GM18526 (cell line): ENCODE measurements around the gene SCAMP1.

Experiments used
- POLR2A ChIP-seq: IDR thresholded peaks from 3 replicates; pipeline ENCODE4 v1.6.1; 2011; ENCODE audit not compliant: insufficient read length; ENCODE audit errors: extremely low read depth

Gene SCAMP1

GRCh38 chr5:78471896-78472295, 111.5 kb downstream of the SCAMP1 start:
- no peak for TF ChIP-seq POLR2A

GRCh38 chr5:78472469-78473106, 112.2 kb downstream of the SCAMP1 start:
- no peak for TF ChIP-seq POLR2A

DNA sequence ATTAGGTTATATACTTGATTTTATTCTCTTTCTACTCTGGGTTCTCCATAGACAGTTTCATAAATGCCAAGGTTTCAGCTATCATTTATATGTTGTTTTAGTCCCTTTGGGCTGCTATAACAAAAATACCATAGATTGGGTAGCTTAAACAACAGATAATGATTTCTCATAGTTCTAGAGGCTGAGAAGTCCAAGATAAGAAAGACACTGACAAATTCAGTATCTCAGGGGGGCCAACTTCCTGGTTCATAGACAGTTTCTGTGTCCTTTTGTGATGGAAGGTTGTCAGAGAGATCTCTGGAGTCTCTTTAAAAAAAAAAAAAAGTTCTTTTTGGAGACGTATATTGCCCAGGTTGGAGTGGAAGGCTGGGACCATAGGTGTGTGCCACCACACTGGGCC, 113.3 kb downstream of the SCAMP1 start:
- TF ChIP-seq POLR2A, result no peak

DNA sequence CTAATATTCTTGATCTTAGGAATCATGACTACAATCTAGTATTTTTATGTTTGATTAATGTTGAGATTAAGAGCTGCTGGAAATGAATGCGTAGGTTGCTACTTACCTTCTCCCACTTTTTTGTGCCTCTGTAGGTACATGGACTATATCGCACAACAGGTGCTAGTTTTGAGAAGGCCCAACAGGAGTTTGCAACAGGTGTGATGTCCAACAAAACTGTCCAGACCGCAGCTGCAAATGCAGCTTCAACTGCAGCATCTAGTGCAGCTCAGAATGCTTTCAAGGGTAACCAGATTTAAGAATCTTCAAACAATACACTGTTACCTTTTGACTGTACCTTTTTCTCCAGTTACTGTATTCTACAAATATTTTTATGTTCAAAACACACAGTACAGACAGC, 115.0 kb downstream of the SCAMP1 start:
- TF ChIP-seq POLR2A, result no peak

DNA sequence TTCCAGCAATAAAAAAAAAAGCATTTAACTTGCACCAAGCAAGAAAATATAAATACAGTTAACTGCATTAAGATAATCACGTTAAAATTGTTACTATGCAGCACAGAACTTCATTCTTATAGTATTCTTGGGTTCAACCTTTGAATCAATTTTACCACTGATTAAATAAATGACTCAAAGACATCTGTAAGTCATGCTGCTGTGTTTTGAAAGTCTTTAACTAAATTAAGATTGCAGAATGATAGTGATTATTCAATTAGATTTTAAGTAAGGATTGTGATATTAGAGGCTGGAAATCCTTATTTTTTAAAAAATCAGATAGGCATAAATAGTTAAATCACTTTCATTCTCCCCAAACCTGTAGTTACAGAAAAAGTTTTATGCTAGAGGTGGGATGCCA, 116.4 kb downstream of the SCAMP1 start:
- no peak for TF ChIP-seq POLR2A

DNA sequence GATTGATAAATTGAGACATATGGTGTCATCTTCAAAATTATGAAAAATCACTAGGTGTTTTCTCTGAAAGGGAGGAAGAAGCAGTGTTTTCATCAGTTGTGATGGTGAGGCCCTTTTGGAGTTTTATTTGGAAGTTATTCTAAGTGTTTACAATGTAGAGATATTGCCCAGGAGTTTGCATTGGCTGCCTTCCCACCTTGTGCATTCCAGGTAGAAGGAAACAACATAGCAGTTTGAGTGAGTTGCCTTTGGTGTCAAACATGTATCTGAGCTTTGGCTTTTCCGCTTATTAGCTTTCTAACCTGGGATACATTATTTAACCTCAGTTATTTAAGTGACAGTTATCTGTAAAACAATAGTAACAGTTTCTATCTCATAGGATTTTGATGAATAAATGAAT, 122.5 kb downstream of the SCAMP1 start:
- TF ChIP-seq POLR2A, result no peak

DNA sequence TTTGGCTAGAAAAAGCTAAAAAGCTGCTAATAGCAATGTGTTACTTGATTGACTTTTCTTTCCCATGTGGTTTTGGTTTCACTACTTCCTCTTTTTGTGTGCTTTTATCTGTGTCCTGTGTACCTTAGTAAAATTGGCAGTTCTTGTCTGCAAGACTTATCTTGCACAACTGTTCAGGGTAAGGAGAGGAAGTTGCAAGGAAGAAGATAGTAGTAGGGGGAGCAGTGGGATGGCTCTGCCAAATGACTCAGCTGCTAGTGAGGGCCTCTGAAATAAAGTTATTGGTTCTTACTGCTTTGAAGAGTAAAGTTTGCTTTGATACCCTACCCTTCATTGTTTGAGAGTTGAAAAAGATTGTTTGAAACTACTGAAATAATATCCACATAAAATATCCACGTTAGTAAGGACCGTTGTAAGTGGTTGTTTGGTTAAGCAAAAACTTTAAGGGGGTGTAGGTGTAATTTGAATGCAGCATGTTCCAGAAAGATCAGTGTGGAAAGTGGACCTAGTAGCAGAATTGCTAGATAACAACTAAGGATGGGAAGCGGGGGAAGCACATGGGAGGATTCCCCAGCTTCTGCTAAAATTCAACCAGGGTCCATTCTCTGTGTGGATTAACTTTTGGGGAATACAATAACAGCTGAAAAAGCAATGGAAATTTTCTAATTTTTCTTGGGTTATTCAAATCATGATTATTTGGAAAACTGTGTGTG, 123.5 kb downstream of the SCAMP1 start:
- no peak for TF ChIP-seq POLR2A

GRCh38 chr5:78486218-78486617, 125.8 kb downstream of the SCAMP1 start:
- TF ChIP-seq POLR2A, result no peak

GRCh38 chr5:78487846-78488245, 127.4 kb downstream of the SCAMP1 start:
- TF ChIP-seq POLR2A, result no peak

DNA sequence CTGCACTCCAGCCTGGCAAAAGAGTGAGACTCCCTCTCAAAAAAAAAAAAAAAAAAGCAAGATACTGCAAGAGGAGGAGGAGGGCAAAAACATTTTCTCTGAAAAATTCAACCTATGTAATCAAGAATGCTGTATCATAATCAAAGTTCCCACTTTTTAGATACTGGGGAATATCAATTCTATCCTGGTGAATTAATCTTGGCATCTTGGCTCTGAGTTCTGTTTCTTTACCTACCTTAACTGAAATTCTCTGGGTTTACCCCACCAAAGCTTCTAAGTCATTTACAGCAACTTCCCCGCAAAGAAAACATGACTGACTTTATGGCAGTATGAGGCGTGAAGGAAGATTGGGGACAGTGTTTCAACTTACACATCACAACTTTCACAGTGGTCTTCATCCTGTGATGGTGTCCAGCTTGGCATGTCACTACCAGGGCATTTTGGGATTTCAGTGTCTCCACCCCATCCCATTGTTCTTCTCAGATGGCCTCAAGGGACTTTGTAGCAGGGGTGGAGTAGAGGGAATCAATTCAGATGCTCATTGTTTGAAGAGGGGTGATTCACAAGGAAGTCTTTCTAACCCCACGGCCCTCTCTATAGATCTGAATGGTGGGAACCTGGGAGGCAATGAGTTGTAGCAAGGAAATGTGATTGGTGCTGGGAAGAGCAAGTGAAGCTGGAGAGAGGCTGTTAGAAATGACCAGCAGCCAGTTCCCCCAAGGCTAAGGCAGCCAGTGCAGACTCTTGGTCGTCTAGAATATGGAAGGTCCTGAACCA, 130.5 kb downstream of the SCAMP1 start:
- no peak for TF ChIP-seq POLR2A

- TF ChIP-seq POLR2A, result no peak
Observed at GRCh38 chr5:78492224-78492623, 131.8 kb downstream of the SCAMP1 start.

DNA sequence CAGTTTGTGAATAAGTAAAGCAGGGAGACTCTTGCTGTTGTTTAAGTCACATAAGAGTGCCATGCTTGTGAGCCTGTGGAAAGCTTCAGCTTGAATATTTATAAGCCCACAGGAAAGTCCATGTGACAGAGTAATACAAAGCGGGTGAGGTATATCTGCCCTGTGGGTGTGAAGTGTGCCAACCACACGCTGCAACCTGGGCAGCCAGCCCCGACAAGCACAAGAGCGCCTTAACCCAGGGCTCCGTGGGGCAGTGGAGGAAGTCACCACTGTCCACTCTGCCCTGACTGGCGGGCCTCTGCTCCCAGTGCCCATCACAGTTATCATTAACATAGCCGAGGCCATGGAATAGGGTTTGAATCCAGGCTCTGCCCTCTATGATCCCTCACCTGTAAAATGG, 132.2 kb downstream of the SCAMP1 start:
- no peak for TF ChIP-seq POLR2A

GRCh38 chr5:78495800-78496199, 135.4 kb downstream of the SCAMP1 start:
- TF ChIP-seq POLR2A, result no peak

- TF ChIP-seq POLR2A, result no peak
Observed at GRCh38 chr5:78496373-78496772, 136.0 kb downstream of the SCAMP1 start.

- TF ChIP-seq POLR2A, result no peak
Observed at GRCh38 chr5:78497573-78498533, 137.4 kb downstream of the SCAMP1 start.
